Osteocyte (in vitro differentiated cells): ENCODE results near the gene U2SURP. TPM values are rescaled to one million over a fixed set of nuclear protein-coding genes. Genes with fewer than 3 reads are reported as not detected.

Experiments
- DNase-seq: peaks from one replicate; pipeline ENCODE4 v3.0.0; 2021; ENCODE audit warnings: mixed read lengths; ENCODE audit not compliant: unreplicated experiment; ENCODE audit errors: extremely low spot score
- H3K27ac Mint-ChIP-seq: one replicate; pipeline ENCODE4 v1.8.0; 2021; ENCODE audit warnings: mild to moderate bottlenecking, mixed read lengths; ENCODE audit not compliant: unreplicated experiment
- H3K27me3 Mint-ChIP-seq: one replicate; pipeline ENCODE4 v1.8.0; 2021; ENCODE audit warnings: mixed read lengths; ENCODE audit not compliant: unreplicated experiment
- H3K36me3 Mint-ChIP-seq: one replicate; pipeline ENCODE4 v1.8.0; 2021; ENCODE audit warnings: mixed read lengths; ENCODE audit not compliant: unreplicated experiment
- H3K4me1 Mint-ChIP-seq: one replicate; pipeline ENCODE4 v1.8.0; 2021; ENCODE audit warnings: mixed read lengths; ENCODE audit not compliant: unreplicated experiment
- H3K4me3 Mint-ChIP-seq: one replicate; pipeline ENCODE4 v1.8.0; 2021; ENCODE audit warnings: mild to moderate bottlenecking, moderate library complexity, mixed read lengths; ENCODE audit not compliant: unreplicated experiment
- H3K9me3 Mint-ChIP-seq: one replicate; pipeline ENCODE4 v1.8.0; 2021; ENCODE audit warnings: mixed read lengths; ENCODE audit not compliant: unreplicated experiment
- CTCF ChIP-seq: fragments of 200-600 bp; sonication (generic); IDR thresholded peaks from 2 replicates; pipeline ENCODE4 v1.5.0; 2021; ENCODE audit warnings: antibody characterized with exemption, mild to moderate bottlenecking, moderate library complexity
- total RNA-seq: library from RNA; stranded (reverse); gene quantifications from 2 replicates; pipeline ENCODE4 v1.2.1, GENCODE V29; 2021

The U2SURP gene
- total RNA-seq, 1 donor from 2014 or later: 88.8 TPM

- no peaks in the 10 kb centered on the region for H3K36me3 Mint-ChIP-seq
- peaks cover 13% of the 10 kb centered on the region for H3K4me1 Mint-ChIP-seq
- TF ChIP-seq CTCF: no peak
- no peaks in the 10 kb centered on the region for H3K9me3 Mint-ChIP-seq
- H3K4me3 Mint-ChIP-seq: no peak overlapping the region
- no peak for DNase-seq
- H3K27me3 Mint-ChIP-seq: peaks cover 5% of the 10 kb centered on the region
- peak overlapping the region; percentile 55 for H3K27ac Mint-ChIP-seq
Measured at GRCh38 chr3:142977399-142977728, 24.0 kb upstream of the U2SURP start.

- H3K27me3 Mint-ChIP-seq: peaks cover 10% of the 10 kb centered on the region
- no peaks in the 10 kb centered on the region for H3K9me3 Mint-ChIP-seq
- peaks cover 13% of the 10 kb centered on the region for H3K4me1 Mint-ChIP-seq
- H3K36me3 Mint-ChIP-seq: no peaks in the 10 kb centered on the region
- no peak for DNase-seq
- TF ChIP-seq CTCF: no peak
- no peak overlapping the region for H3K27ac Mint-ChIP-seq
- H3K4me3 Mint-ChIP-seq: no peak overlapping the region
Measured at GRCh38 chr3:142981108-142981507, 20.3 kb upstream of the U2SURP start.

- H3K4me3 Mint-ChIP-seq: no peak overlapping the region
- H3K4me1 Mint-ChIP-seq: peaks cover 2% of the 10 kb centered on the region
- no peak for TF ChIP-seq CTCF
- H3K9me3 Mint-ChIP-seq: no peaks in the 10 kb centered on the region
- peaks cover 10% of the 10 kb centered on the region for H3K27me3 Mint-ChIP-seq
- no peaks in the 10 kb centered on the region for H3K36me3 Mint-ChIP-seq
- no peak for DNase-seq
- no peak overlapping the region for H3K27ac Mint-ChIP-seq
Measured at GRCh38 chr3:142982038-142982773, 19.2 kb upstream of the U2SURP start.

GRCh38 chr3:142983318-142983717, 18.1 kb upstream of the U2SURP start:
- Mint-ChIP-seq H3K4me3 (no peak overlapping the region), H3K4me1 (peaks cover 5% of the 10 kb centered on the region), H3K27me3 (peaks cover 10% of the 10 kb centered on the region), H3K27ac (no peak overlapping the region), H3K36me3 (no peaks in the 10 kb centered on the region), H3K9me3 (no peaks in the 10 kb centered on the region)
- DNase-seq: no peak
- no peak for TF ChIP-seq CTCF

- no peak overlapping the region for H3K4me3 Mint-ChIP-seq
- H3K4me1 Mint-ChIP-seq: peaks cover 5% of the 10 kb centered on the region
- peaks cover 10% of the 10 kb centered on the region for H3K27me3 Mint-ChIP-seq
- TF ChIP-seq CTCF: no peak
- no peak for DNase-seq
- no peak overlapping the region for H3K27ac Mint-ChIP-seq
- H3K9me3 Mint-ChIP-seq: no peaks in the 10 kb centered on the region
- H3K36me3 Mint-ChIP-seq: no peaks in the 10 kb centered on the region
Measured at GRCh38 chr3:142984255-142984654, 17.1 kb upstream of the U2SURP start.
